Panc1 (cell line): ENCODE results near the gene DNAJC10. TPM values are rescaled to one million over a fixed set of nuclear protein-coding genes. Genes with fewer than 3 reads are reported as not detected.
A peak's percentile ranks its signal among the peaks of the same experiment; 100 is the strongest.

Experiments
- ATAC-seq: fragments of 200-7000 bp; cut with Tn5 transposase; 2 replicates; pipeline ENCODE4 v1.9.1; 2020; ENCODE audit warnings: mild to moderate bottlenecking, moderate library complexity
- BruUV-seq: library from RNA; stranded (reverse); fragments of 400-500 nt; replicated peaks from 2 replicates; lab custom pipeline; 2021; lab: Mats Ljungman, UMichigan
- CTCF ChIA-PET: fragments of 300-600 bp; sonication (Branson Sonifier 250); formaldehyde crosslinking; loops from one replicate; lab custom pipeline; 2022; ENCODE audit warnings: antibody characterized with exemption; lab: Charles Lee
- POLR2A ChIA-PET: fragments of 300-600 bp; sonication (Branson Sonifier 250); formaldehyde crosslinking; loops from one replicate; lab custom pipeline; 2022; ENCODE audit warnings: antibody characterized with exemption; lab: Charles Lee
- DNase-seq: peaks from one replicate; pipeline ENCODE4 v3.0.0-alpha.2; 2010; ENCODE audit warnings: low read depth, low spot score
- H3K27ac ChIP-seq: 2 replicates; pipeline ENCODE4 v1.5.1; 2011; ENCODE audit warnings: mild to moderate bottlenecking, low read length, inconsistent platforms
- H3K27me3 ChIP-seq: fragments of 200-500 bp; sonication (Bioruptor generic); 2 replicates; pipeline ENCODE4 v1.6.0; 2014; ENCODE audit warnings: low read length, inconsistent platforms; ENCODE audit not compliant: control insufficient read depth, insufficient read depth
- H3K36me3 ChIP-seq: fragments of 200-500 bp; sonication (Bioruptor generic); 2 replicates; pipeline ENCODE4 v1.5.1; 2014; ENCODE audit warnings: inconsistent platforms, mild to moderate bottlenecking, low read length, moderate library complexity; ENCODE audit not compliant: control insufficient read depth, insufficient read depth
- H3K4me1 ChIP-seq: 2 replicates; pipeline ENCODE4 v1.5.1; 2011; ENCODE audit warnings: inconsistent platforms, mild to moderate bottlenecking, low read length, moderate library complexity; ENCODE audit not compliant: control insufficient read depth, insufficient read depth
- H3K4me3 ChIP-seq, 2 experiments: 2 replicates each; pipeline ENCODE4 v1.5.1; 2011 to 2012; ENCODE audit warnings: low read depth in 2 of 2, low read length in 2 of 2, mild to moderate bottlenecking in 2 of 2, inconsistent platforms in 1 of 2, moderate library complexity in 1 of 2
- H3K9me3 ChIP-seq: fragments of 200-500 bp; sonication (Bioruptor generic); 2 replicates; pipeline ENCODE4 v1.5.1; 2014; ENCODE audit warnings: low read depth, mild to moderate bottlenecking, inconsistent platforms, low read length, moderate library complexity; ENCODE audit not compliant: control insufficient read depth, insufficient read depth
- CTCF ChIP-seq: fragments of 450-650 bp; IDR thresholded peaks from 2 replicates; pipeline ENCODE4 v1.5.1; 2017; ENCODE audit warnings: mild to moderate bottlenecking
- POLR2AphosphoS5 ChIP-seq: IDR thresholded peaks from 2 replicates; pipeline ENCODE4 v1.6.1; 2012; ENCODE audit warnings: mild to moderate bottlenecking, low read depth, low read length, moderate library complexity
- REST ChIP-seq, 2 experiments: IDR thresholded peaks; 2 replicates each; pipeline ENCODE4 v1.6.1; 2011 to 2012; ENCODE audit warnings: low read depth in 2 of 2, control low read depth in 1 of 2, low read length in 1 of 2, mild to moderate bottlenecking in 1 of 2, moderate library complexity in 1 of 2; ENCODE audit not compliant: insufficient read depth in 1 of 2
- SIN3A ChIP-seq: IDR thresholded peaks from 2 replicates; pipeline ENCODE4 v1.6.1; 2012; ENCODE audit warnings: low read depth, mild to moderate bottlenecking, low read length, moderate library complexity, borderline replicate concordance; ENCODE audit not compliant: insufficient read depth
- TCF7L2 ChIP-seq: IDR thresholded peaks from 2 replicates; pipeline ENCODE4 v1.6.1; 2011; ENCODE audit warnings: mild to moderate bottlenecking, low read depth, low read length, inconsistent platforms
- in situ Hi-C: cut with HindIII; loops from 2 replicates; pipeline ENCODE4 v1.10.0; 2016; ENCODE audit warnings: low sequenced_read_pairs, low pct_unique_long_range_greater_than_20kb
- intact Hi-C: fragments of 100-400 bp; cut with micrococcal nuclease; formaldehyde crosslinking; loops from one replicate; pipeline ENCODE4 v1.10.0; 2022; ENCODE audit not compliant: unreplicated experiment
- total RNA-seq: library from RNA; stranded (reverse); gene quantifications from one replicate; pipeline ENCODE4 v1.2.1, GENCODE V29; 2021; ENCODE audit not compliant: unreplicated experiment

The DNAJC10 gene
- total RNA-seq, 1 experiment from 2014 or later, result 122 TPM

- ATAC-seq (no peak), DNase-seq (no peak)
- CTCF ChIA-PET, result interaction anchor here (0.5 to 0.7 kb wide), 2 partner anchors 49 to 717 kb away, joined by 3 to 8 read pairs; partner anchors contain the start of gene DNAJC10
- H3K4me3 ChIP-seq, result no peak overlapping the region
- intact Hi-C loops (no loop called here), in situ Hi-C loops (no loop called here)
- no peak overlapping the region for H3K27ac ChIP-seq
- BruUV-seq, result no TSS peak
- no peaks in the 10 kb centered on the region for H3K4me1 ChIP-seq
- H3K36me3 ChIP-seq, result no peaks in the 10 kb centered on the region
- POLR2A ChIA-PET, result no interaction called here
- H3K9me3 ChIP-seq, result no peaks in the 10 kb centered on the region
- H3K27me3 ChIP-seq, result peaks cover 3% of the 10 kb centered on the region; the same call in 1 of the 2 replicates
- TF ChIP-seq TCF7L2 (no peak), SIN3A (no peak), REST (IDR thresholded peaks at IDR 0.05; ENCODE audit: insufficient read depth in 1 of 2, low read depth in 2 of 2, low read length in 1 of 2) (no peak), CTCF (peak; percentile 40; the same call in 1 of the 2 replicates)
Measured at GRCh38 chr2:182667315-182667695, 48.8 kb upstream of the DNAJC10 start.

- BruUV-seq, result no TSS peak
- DNase-seq (no peak), ATAC-seq (no peak)
- no peak for TF ChIP-seq REST (IDR thresholded peaks at IDR 0.05; ENCODE audit: insufficient read depth in 1 of 2, low read depth in 2 of 2, low read length in 1 of 2)
- no peak for TF ChIP-seq SIN3A
- TF ChIP-seq TCF7L2, result no peak
- TF ChIP-seq POLR2AphosphoS5, result no peak
- no peak for TF ChIP-seq CTCF
- Histone ChIP-seq H3K27ac (no peak overlapping the region), H3K27me3 (peaks cover 3% of the 10 kb centered on the region; the same call in 1 of the 2 replicates), H3K9me3 (no peaks in the 10 kb centered on the region), H3K36me3 (no peaks in the 10 kb centered on the region), H3K4me1 (no peaks in the 10 kb centered on the region), H3K4me3 (no peak overlapping the region)
- intact Hi-C loops (no loop called here), in situ Hi-C loops (no loop called here)
- POLR2A ChIA-PET, result no interaction called here
- CTCF ChIA-PET, result no interaction called here
Measured at GRCh38 chr2:182668671-182669070, 47.4 kb upstream of the DNAJC10 start.
